Stimulated activated CD4-positive, alpha-beta T cell treated with anti-CD3 and anti-CD28 coated beads, TNF-alpha, amount 100 ng/mL, for 1 hour (primary cell): ENCODE data around the gene PNISR.
A peak's percentile ranks its signal among the peaks of the same experiment; 100 is the strongest.

ENCODE experiments used
- DNase-seq, 3 donors: peaks; one replicate each; pipeline ENCODE4 v3.0.0-alpha.2; 2020; ENCODE audit warnings: low read depth in 3 of 3, low spot score in 1 of 3

PNISR gene

DNA sequence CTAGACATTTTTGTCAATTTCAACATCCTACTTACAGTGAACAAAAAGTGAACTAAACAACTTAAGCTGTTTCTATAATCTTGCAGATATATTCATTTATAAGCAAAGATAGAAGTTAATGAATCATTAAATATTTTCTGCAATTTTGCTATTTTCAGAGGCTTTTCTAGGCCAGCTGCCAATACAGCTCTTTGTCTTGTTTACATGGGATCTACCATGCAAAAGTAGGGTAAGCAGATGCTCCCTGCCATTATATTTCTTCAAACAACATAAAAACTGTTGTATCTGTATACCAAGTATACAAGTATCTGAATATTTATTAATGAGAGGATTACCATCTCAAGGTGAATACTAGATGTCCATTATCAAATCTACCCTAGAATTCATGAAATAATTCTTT is 15.4 kb downstream of the PNISR start:
- no peak for DNase-seq

DNA sequence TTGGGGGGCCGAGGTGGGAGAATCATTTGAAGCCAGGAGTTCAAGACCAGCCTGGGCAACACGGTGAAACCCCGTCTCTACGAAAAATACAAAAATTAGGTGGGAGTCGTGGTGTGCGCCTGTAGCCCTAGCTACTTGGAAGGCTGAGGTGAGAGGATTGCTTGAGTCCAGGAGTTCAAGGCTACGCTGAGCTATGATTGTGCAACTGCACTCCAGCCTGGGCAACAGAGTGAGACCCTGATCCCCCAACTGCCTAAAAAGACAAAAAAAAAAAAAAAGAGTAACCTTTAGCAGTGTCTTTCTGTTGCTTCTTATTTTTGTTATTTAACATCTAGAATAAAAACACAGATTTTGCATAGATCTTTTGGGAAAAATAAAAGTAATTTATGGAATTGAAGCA is 18.0 kb downstream of the PNISR start:
- DNase-seq, result no peak

DNA sequence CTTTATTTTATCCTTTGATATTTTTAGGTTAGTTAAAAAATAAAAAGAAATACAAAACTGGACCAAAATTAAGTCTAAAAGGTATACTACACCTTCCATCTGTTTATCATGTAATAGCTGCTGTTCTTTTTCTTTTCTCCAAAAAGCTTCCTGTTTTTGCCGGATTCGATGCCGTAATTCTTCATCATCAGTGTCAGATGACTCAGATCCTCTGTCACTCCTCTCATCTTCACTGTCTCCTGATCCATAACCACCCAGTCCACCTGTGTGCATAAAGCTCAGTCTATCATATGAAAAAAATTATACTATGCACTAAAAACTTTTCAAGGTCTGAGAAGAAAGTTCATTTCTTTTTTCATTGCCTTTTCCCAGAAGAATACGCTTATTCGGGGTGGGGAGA is 22.7 kb downstream of the PNISR start:
- no peak for DNase-seq

DNA sequence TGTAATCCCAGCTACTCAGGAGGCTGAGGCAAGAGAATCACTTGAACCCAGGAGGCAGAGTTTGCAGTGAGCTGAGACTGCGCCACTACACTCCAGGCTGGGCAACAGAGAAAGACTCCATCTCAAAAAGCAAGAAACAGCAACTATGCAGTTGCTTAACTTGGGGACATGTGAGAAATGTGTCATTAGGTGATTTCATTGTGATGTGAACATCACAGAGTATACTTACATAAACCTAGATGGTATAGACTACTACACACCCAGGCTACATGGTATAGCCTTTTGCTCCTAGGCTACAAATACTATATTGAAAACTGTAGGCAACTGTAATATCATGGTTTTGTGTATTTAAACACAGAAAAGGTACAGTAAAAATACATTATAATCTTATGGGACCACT is 27.8 kb downstream of the PNISR start:
- DNase-seq, result no peak

DNA sequence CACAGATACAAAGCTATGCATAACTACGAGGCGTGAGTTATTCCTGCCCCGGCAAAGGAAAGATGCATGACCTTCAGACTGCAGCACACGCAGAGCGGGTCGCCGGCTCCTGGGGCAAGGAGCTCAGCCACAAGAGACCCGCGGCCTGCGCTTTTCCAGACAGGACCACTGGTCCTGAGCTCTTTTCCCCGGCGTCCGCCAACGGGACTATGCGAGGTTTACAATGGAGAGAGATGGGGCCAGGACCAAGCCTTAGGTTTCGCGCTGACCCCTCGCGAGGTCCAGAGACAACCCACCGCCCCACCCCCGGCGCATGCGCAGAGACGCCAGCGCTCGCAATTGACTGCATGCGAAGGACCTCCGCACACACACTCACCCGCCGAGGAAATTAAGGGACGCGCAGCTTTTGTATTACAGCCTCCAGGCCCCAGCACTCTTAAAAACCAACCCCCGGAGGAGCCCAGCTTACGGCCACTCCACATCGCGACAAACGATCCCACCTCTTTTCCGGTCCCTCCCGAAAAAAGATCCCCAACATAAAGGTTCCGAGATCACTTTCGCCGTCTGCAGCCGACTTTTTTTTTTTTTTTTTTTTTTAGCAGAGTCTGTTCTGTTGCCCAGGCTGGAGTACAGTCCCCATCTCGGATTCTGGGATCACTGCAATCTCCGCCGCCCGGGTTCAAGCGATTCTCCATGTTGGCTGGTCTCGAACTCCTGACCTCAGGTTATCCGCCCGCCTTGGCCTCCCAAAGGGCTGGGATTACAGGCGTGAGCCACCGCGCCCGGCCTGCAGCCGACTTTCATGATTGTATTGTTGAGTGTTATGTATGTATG is 31.2 kb downstream of the PNISR start, which contains the start of gene COQ3:
Gene COQ3 (minus strand): TSS at position 498 of the 834 bp plus-strand sequence. CDS start 16 bp downstream, at position 482.
- peak; percentile 10 to 51 (median 14) for DNase-seq

DNA sequence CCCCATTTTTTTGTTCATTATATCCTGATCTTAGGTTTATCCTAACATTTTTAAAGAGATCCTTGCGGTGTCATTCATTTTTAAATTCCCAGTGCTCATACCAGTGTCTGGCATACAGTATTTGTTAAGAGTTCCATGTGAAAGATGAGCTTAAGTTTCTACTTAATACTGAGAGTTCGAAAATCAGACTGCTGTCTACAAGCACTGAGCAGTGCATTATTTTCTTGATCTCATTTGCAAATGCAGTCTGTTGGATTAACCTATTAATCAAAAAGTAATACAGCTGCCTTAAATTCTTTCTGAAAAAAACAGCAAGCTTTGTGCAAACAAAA is 31.8 kb downstream of the PNISR start:
- DNase-seq, result no peak

DNA sequence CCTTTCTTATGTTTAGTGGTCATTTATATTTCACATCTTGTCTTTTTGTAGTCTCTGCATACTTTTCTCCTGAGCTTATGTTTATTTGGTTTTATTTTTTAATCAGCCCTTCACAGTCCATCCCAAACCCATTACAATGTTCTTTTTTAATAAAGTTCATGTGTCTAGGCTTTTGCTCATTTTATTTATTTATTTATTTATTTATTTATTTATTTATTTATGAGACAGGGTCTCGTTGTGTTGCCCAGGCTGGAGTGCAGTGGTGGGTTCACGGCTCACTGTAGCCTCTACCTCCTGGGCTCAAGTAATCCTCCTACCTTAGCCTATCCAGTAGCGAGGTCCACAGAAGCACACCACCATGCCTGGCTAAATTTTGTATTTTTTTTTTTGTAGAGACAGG is 34.2 kb downstream of the PNISR start:
- no peak for DNase-seq

DNA sequence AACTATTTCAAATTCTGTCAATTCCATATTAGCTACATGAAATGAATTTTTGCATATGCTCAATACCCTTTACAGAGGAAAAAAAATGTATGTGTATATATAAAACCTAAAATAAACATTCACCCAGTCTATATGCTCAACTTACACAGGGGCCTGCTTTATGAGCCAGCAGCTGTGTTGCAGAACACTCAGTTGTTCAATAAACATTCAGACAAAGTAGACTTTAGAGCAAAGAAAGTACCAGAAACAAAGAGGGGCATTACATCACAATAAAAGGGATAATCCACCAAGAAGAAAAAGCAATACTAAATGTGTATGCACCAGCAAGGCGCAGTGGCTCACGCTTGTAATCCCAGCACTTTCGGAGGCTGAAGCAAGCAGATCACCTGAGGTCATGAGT is 40.6 kb downstream of the PNISR start:
- no peak for DNase-seq

DNA sequence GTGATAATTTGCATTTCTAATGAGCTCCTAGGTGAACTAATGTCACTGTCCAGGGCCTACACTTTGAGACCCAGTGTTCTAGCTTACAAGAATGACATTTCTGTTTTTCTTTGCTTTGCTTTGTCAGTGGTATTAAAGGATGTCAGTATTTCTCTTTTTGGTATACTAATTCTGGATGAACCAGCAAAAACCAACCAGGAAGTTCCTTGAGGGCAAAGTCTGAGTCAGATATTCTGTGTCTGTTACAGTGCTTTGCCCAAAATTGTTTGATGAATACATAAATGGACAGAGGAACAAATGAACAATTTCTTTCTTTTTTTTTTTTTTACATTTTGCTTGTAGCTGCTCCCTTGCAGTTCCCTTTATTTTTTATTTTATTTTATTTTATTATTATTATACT is 46.5 kb downstream of the PNISR start:
- DNase-seq, result no peak

DNA sequence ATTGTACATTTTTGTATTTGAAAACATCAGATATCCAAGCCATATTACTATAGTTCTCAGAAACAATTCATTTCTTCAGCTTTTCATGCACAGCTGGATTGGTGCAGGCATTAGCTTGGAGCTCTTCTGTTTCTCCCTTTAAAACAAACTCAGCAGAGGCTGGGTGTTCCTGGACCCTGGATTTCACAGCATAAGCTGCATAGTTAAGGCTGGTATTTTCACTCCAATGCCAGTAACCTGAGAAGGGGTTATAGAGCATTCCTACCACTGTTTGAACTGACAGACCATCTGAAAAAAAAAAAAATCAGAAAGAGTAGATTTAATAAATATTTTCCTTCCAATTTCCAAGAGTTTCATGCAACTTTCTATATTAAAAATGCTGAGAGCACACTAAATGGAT is 55.6 kb downstream of the PNISR start:
- no peak for DNase-seq

DNA sequence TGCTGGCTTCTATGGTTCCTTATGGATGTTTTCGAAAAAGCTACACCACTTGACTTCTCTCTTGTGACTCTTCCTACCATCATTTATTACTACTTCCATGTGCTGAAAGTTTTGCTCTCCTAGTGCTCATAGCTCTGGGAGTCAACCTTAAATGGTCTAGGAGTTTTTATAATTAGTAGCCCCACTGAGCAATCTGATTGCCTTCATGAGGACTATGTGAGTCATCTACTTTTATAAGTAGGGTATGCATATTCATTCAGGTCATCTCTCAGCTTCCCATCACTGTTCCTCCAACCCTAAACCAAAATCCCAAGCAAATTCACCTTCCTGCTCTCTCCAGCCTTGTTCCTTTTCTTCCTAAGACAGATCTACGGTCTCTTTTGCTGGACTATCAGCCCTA is 58.3 kb downstream of the PNISR start:
- DNase-seq, result no peak

DNA sequence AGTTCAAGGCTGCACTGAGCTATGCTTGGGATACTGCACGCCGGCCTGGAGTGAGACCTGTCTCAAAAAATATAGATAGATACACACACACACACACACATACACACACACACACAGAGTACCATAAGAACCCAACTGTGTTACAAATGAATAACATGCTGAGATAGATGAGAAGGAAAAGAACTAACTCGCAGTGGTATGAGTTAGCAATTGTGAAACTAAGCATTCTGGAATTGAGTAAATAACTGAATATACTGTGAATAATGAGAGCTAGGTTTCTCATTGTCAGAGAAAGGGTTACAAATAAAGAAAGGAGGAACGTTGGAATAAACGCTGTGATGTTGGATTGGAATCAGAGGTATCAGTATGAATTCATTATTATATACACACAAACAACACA is 61.1 kb downstream of the PNISR start:
- DNase-seq, result no peak

DNA sequence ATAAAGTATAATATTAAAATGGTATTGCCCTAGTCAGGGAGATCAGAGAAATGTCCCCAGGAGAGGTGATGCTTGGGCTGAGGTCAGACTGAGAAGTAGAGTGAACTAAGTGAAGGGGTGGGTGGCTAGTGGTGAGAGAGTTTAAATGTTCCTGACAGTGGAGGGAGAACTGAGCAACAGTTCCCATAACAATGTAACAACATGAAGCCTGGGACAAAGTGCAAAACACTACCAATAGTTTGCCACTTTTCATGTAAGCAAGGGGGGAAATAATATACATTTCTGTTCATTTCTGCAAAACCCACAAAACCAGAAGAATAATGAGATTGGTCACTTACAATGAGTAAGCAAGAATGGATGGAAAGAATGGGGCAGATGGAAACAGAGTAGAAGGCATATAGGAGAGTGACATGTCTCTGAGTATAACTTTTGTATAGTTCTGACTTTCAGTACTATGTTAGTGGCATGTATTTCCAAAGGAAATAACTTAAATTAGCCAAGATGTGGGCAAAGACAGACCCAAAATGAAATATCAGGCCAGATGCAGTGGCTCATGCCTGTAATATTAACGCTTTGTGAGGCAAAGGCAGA is 62.3 kb downstream of the PNISR start:
- DNase-seq, result no peak

DNA sequence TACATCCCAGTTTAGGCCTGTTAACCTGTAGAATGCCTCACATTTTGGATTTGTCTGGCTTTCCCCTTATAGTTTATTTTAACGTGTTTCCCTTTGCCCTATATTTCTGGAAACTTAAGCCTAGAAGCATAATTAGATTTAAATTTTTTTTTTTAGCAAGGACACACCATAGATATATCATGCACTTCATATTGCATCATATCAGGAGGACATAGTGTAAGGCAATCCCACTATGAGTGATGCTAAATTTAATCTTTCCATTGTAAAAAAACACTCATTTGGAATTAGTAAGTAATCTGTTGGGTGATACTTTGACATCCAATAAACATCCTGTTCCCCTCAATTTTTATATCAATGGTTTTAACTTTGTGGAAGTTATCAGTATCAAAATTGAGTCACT is 65.3 kb downstream of the PNISR start:
- no peak for DNase-seq

DNA sequence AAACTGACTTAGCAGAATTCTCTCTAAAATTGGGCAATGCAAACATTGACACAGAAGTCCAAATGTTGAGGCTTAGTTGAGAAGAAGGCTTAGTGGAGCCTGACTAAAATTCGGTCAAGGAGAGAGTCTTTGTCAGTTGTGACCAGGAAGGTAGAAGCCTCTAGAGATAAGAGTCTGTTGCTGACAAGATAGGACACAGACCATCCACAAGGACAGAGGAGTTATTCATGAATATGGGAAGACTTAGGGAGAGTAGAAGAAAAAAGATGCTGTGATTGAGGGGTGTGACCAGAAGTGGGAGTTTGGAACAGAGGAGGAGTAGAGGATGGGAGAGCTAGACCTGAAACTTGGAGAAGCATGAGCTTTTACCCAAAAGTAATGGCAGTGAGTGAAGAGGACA is 68.5 kb downstream of the PNISR start:
- DNase-seq, result no peak

DNA sequence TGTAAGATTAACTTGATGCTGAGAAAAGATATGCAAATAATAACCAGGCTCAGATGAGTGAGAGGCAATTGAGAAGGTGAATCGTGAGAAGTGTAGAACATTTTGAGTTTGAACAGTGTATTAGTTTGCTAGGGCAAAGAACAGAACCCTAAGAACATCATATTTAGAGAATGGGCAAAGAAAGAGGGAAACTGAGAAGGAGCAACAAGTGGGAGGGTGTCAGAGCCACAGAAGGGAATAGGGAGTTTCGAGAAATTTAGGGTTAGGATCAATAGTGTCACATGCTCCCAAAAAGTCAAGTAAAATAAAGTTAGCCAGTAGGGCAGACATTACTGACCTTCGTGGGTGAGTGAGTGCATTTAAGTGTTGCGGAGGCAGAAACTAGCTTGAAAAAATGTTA is 70.1 kb downstream of the PNISR start:
- no peak for DNase-seq

DNA sequence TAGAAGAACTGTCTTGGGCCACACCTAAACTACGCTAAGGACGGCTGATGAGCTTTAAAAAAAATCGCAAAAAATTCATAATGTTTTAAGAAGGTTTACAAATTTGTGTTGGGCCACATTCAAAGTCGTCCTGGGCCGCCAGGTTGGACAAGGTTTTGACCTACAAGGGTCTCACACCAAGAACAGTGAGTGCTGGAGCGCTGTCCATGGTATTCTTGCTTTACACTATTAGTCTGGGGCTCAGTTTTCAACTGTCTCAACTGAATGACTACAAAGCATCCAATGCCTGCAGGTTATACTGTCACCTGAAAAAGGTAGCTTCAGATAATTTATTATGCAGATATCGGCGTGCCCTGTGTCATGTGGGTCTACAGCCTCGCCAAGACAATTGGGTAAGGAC is 72.0 kb downstream of the PNISR start:
- DNase-seq, result no peak

DNA sequence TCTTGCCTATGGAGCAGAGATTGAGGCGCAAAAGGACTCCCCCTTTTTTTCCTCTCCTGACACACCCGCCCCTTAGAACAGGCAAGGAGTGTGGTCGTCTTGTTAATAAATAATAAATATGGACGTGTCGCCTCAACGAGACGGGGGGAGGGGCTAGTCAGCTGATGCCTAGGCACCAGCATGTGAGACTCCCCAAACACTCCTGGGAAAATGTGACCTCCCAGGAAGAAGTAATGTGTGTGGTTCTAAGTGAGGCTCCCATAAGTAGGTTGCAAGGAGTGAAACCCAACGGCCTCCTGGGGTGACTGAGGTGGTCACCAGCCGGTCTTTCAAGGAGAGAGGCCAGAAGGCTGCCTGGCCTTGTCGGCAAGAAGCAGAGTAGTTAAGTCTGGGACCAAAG is 74.5 kb downstream of the PNISR start:
- DNase-seq, result no peak

DNA sequence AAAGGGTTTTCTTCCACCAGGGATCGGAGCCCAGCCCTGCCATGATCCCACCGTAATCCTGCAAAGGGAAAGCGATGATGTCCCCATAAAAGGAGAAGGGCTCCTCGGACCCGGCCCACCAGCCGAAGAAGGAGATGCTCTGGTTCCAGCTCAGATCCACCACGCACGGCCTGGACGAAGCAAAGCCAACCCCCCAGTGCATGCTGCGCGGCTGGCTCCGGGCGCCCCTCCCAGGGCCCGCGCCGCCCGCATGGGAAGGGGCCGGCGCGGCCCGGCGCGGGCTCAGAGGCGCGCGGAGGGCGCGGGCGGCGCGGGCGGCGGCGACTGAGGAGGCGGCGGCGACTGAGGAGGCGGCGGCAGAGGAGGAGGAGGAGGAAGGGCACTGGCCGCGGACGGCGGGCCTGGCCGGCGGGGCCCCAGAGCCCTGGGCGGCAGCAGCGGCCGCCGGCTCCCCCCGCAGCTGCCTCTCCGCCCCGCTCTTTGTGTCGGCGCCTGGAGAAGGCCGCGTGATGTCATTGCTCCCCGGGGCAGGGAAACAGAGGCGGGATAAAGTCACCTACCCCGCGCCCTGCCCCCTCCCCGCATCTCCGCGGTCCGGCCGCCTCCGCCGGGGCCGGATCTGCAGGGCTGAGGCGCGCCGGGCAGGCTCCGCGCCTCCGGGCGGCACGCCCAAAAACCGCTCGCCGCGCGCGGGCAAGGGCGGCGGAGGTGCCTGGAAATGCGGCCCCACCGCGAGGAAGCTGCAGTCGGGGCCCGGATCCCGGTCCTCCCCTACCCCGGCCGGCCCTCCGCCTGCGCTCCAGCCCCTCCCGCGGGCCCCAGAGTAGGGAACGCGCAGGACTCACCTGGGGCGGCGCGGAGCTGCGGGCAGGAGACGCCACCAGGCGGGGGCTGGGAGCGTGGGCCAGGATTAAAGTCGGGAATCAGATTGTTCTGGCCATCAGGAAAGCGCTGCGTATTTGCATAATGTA is 75.7 kb downstream of the PNISR start, which contains the start of gene FAXC:
Gene FAXC (minus strand): TSS at position 504 of the 971 bp plus-strand sequence. CDS start 302 bp downstream, at position 202.
- DNase-seq, result no peak

DNA sequence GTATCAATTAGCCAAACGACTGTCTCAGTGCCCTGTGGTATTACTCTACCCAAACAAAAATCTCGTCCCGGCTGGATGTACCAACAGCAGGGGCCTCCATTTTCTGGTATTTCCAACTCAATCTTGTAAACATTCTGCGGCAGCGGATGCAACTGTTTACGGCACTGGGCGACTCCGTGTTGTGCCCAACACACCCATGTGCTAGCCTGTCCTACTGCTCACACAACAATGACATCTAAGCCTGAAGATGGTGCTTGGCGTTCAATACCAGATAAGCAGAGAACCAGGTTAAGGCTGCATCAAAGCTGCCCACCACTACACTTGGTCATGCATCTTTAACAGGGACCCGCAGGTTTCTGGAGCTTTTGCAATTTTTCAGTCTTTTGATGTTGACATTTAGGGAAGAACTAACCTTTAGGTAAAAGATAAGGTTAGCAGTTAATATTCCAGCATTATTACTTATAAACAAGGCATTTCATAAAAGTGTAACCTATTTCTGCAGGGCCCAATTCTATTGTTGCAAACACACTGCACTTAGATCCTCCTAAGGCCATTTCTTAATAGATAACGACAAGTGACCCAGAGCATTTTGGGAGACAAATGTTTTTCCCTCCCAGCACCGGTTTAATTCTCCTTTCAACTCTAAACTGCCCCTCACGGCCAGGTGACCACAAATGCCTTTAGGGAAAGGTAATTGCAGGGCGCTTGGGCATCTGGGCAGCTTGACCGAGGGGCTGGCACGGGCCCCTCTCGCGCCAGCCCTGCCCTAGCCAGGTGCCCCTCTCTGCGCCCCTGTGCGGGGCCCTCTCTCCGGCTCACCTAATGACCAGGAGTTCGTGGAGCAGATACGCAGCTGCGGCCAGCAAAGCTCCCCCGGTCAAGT is 76.6 kb downstream of the PNISR start:
- no peak for DNase-seq
